ENCODE results near the gene GALNT6. TPM values are rescaled to one million over a fixed set of nuclear protein-coding genes. Genes with fewer than 3 reads are reported as not detected.

GALNT6 gene
- total RNA-seq, 1 experiment from 2014 or later, result 101 TPM

DNA sequence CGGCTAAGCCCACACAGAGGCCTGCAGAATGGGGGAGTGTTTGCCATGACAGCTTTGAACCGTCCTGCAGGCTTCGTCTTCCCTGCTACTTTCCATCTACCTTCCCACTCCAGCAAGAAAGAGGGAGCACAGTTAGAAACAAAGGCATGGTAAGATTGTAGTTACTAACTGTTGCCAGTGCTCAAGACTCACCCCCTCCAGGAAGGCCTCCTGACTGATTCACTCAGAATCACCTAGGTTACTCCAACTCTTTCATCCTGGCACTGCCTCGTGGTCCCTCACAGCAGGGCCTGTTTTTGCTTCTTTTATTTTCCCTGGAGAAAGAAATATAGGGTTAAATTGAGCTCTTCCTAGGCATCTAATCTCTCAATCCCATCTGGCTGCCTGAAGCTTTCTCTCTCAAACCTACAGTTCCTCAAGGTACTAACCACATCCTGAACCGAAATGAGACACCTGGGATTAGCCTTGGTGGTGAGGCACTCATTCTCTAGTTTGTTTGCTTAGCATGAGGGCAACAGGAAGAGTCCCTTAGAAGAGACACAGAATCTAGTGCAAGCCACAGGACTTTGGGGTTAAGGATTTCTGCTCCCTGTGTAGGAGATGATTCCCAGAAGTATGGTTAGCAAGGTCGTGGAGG, 7.8 kb downstream of the GALNT6 start:
- BruUV-seq (replicated peaks), result no TSS peak
- ATAC-seq (peak; percentile 83), DNase-seq (peak; percentile 96)
- Histone ChIP-seq H3K36me3 (ENCODE audit: low read depth, low read length) (peaks cover 46% of the 10 kb centered on the region), H3K4me2 (ENCODE audit: low read length) (peak overlapping the region; percentile 53), H3K4me3 (ENCODE audit: low read length) (no peak overlapping the region), H3K27me3 (ENCODE audit: low read length) (no peaks in the 10 kb centered on the region), H3K9ac (ENCODE audit: low read length) (peak overlapping the region; percentile 57), H3K9me2 (replicated peaks; ENCODE audit: low read length) (no peaks in the 10 kb centered on the region), H4K20me1 (ENCODE audit: low read length) (no peaks in the 10 kb centered on the region), H3K4me1 (ENCODE audit: insufficient read depth, low read length) (peaks cover 70% of the 10 kb centered on the region), H3K27ac (ENCODE audit: low read length) (peak overlapping the region; percentile 97), H2AFZ (ENCODE audit: low read length) (no peak overlapping the region), H3K9me3 (ENCODE audit: low read length) (no peaks in the 10 kb centered on the region), H3K79me2 (ENCODE audit: low read length) (peaks cover 48% of the 10 kb centered on the region), H3F3A (ENCODE audit: low read length, unreplicated experiment) (no peaks in the 10 kb centered on the region)
- POLR2A ChIA-PET (ENCODE audit: unreplicated experiment), result interaction anchor here (0.6 to 1.0 kb wide), 2 partner anchors 12 to 1100 kb away, joined by 3 to 8 read pairs; partner anchors contain the start of gene LIMA1
- TF ChIP-seq EZH2phosphoT487 (IDR thresholded peaks at IDR 0.05; ENCODE audit: borderline replicate concordance, low read length) (no peak), EZH2 (IDR thresholded peaks at IDR 0.05; ENCODE audit: low read length, unreplicated experiment) (no peak)
- TF ChIP-seq, protein P1, sequence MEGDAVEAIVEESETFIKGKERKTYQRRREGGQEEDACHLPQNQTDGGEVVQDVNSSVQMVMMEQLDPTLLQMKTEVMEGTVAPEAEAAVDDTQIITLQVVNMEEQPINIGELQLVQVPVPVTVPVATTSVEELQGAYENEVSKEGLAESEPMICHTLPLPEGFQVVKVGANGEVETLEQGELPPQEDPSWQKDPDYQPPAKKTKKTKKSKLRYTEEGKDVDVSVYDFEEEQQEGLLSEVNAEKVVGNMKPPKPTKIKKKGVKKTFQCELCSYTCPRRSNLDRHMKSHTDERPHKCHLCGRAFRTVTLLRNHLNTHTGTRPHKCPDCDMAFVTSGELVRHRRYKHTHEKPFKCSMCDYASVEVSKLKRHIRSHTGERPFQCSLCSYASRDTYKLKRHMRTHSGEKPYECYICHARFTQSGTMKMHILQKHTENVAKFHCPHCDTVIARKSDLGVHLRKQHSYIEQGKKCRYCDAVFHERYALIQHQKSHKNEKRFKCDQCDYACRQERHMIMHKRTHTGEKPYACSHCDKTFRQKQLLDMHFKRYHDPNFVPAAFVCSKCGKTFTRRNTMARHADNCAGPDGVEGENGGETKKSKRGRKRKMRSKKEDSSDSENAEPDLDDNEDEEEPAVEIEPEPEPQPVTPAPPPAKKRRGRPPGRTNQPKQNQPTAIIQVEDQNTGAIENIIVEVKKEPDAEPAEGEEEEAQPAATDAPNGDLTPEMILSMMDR (conservative IDR thresholded peaks at IDR 0.05; ENCODE audit: low read depth, low read length), result no peak
- CTCF ChIA-PET, result no interaction called here
- intact Hi-C loops (cut with micrococcal nuclease), result no loop called here

DNA sequence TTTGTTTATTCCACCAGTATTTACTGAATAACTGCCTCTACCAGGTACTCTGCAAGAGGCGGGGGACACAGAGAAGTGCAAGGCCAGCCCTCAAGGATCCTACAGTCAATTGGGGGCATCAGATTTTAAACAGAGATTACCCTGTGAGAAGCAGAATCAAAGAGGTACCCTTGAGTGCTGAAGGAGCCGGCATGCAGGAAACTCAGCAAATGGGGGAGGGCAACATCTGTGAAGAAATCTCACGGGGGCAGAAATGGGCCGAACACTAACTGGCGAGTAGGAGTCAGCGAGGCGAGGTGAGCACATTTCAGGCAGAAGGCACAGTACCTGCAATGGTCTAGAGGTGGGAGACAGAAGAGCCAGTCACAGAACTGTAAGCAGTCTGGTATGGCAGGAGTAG, 9.0 kb downstream of the GALNT6 start:
- Histone ChIP-seq H3K27ac (ENCODE audit: low read length) (no peak overlapping the region), H3K79me2 (ENCODE audit: low read length) (peaks cover 41% of the 10 kb centered on the region), H3K9ac (ENCODE audit: low read length) (no peak overlapping the region), H3K9me3 (ENCODE audit: low read length) (no peaks in the 10 kb centered on the region), H3K9me2 (replicated peaks; ENCODE audit: low read length) (no peaks in the 10 kb centered on the region), H2AFZ (ENCODE audit: low read length) (no peak overlapping the region), H3K4me1 (ENCODE audit: insufficient read depth, low read length) (peaks cover 58% of the 10 kb centered on the region), H4K20me1 (ENCODE audit: low read length) (no peaks in the 10 kb centered on the region), H3F3A (ENCODE audit: low read length, unreplicated experiment) (no peaks in the 10 kb centered on the region), H3K4me3 (ENCODE audit: low read length) (no peak overlapping the region), H3K4me2 (ENCODE audit: low read length) (no peak overlapping the region), H3K27me3 (ENCODE audit: low read length) (no peaks in the 10 kb centered on the region), H3K36me3 (ENCODE audit: low read depth, low read length) (peaks cover 53% of the 10 kb centered on the region)
- intact Hi-C loops (cut with micrococcal nuclease), result no loop called here
- ATAC-seq, result no peak
- no peak for DNase-seq
- TF ChIP-seq EZH2 (IDR thresholded peaks at IDR 0.05; ENCODE audit: low read length, unreplicated experiment), result no peak
- TF ChIP-seq, protein P1 (conservative IDR thresholded peaks at IDR 0.05; ENCODE audit: low read depth, low read length), result no peak
- TF ChIP-seq EZH2phosphoT487 (IDR thresholded peaks at IDR 0.05; ENCODE audit: borderline replicate concordance, low read length), result no peak
- POLR2A ChIA-PET (ENCODE audit: unreplicated experiment), result interaction anchor here (0.5 kb wide), 1 partner anchor 9 kb away, joined by 4 read pairs; the partner anchor contains the start of gene GALNT6
- CTCF ChIA-PET, result no interaction called here
- no TSS peak for BruUV-seq (replicated peaks)

All from PC-3 (cell line).